DMS79 (cell line): ENCODE measurements around the gene KCNG2.

Experiments
- DNase-seq: peaks from one replicate; lab custom pipeline; 2025; lab: John Stamatoyannopoulos, UW

The KCNG2 gene

DNA sequence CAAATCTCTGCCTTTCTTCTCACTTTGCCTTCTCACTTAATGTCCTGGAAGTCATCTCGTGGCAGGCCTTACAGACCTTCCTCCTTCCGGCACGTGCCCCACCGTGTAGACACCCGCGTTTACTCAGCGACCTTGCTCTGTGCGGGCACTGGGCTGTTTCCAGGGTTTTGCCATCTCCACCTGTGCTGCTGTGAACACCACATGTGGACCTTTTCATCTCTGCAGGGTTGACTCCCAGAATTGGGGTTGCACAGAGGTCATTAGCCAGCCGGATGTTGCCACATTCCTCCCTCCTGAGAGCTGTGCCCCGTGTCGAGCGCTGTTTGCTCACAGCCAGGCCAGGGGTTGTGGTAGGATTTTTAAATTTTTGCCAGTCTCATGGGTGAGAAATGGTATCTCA lies 25.4 kb downstream of the KCNG2 start:
- no peak for DNase-seq

GRCh38 chr18:79825913-79826312 lies 28.2 kb downstream of the KCNG2 start:
- DNase-seq: no peak

DNA sequence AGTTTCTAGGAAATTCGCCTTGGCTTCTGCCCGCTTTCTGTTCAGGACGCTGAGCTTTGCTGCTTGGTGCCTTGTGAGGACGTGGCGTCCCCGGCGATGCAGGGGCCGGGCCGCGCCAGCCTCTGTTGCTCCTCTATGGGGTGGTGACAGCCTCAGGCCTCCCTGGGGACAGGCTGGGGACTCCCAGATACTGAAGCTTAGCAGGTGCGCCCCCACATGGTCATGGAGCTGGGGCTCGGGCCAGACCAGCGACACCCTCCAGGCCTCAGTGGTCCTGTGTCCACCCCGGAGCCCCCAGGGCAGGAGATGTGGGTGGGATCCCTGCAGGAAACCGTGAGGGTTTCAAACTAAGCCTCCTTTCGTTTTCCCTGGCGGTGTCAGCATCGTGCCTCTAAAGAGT lies 29.2 kb downstream of the KCNG2 start:
- DNase-seq: no peak

DNA sequence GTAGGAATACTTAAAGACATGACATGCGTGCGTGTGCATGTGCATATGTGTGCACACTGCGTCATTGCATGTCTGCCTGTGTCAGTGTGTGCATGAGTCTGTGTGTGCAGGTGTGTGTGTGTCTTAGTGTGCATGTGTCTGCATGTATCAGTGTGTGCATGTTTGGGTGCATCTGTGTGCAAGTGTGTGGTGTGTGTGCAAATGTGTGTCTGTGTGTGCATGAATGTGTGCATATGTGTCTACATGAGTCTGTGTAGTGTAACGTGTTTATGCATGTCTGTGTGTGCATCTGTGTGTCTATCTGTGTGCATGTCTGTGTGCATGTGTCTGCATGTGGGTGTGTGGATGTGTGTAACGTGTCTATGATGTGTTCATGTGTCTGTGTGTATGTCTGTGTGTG lies 30.5 kb downstream of the KCNG2 start:
- DNase-seq: no peak

- no peak for DNase-seq
Observed at GRCh38 chr18:79829136-79829854, 31.6 kb downstream of the KCNG2 start.

- no peak for DNase-seq
Observed at GRCh38 chr18:79832169-79832568, 34.4 kb downstream of the KCNG2 start.

DNA sequence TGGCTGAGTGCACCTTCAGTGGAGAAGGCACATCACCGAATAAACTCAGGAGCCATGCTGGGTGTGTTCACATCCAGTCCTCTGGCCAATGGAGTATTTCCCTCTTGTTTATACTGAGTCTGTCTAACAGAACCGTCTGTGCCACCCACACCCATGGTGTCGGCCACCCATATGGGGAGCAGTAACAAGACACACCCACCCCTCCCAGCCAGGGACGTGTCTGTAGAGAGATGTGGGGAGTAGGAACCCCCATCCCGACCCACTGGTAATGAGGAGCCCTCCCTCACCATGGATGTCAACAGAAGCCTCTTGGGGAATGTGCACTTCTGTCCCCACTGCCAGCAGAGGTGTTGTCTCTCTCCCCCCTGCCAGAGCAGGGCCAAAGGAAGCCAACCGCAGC lies 37.1 kb downstream of the KCNG2 start:
- DNase-seq: no peak

- no peak for DNase-seq
Observed at GRCh38 chr18:79841936-79842335, 44.2 kb downstream of the KCNG2 start.

DNA sequence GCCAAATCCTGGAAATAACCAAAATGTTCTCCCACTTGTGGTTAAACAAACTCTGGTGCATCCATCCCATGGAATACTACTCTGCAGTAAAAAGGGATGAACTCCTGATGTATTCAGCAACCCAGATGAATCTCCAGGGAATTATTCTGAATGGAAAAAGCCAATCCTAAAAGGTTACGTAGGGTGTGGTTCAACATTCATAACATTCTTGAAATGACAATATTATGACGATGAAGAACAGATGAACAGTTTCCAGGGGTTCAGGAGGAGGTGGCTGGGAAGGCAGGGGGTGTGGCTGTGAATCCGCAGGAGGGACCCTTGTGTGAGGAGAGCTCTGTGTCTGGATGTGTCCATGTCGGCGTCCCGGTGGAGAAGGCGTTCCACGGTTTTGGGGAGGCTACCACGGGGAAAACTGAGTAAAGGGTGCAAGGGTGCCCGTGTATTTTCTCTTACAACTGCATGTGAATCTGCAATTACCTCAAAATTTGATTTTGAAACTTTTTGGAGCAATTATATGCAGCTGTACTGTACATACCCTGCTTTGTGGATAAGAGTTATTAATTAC lies 47.3 kb downstream of the KCNG2 start:
- DNase-seq: no peak

- no peak for DNase-seq
Observed at GRCh38 chr18:79846936-79847557, 49.3 kb downstream of the KCNG2 start.

GRCh38 chr18:79847606-79848293 lies 50.0 kb downstream of the KCNG2 start:
- DNase-seq: no peak

DNA sequence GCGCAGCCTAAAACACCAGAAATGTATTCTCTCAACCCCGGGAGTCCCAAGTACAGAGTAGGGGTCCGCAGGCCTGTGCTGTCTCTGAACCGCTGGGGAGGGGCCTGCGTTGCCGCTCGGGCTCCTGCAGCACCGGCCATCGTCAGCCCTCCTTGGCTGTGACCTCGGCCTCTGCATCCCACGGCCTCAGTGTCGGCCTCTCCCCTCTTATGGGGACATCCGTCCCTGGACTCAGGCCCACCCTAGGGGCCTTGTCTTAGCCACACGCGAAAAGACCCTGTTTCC lies 50.5 kb downstream of the KCNG2 start:
- no peak for DNase-seq

- DNase-seq: no peak
Observed at GRCh38 chr18:79848579-79849327, 51.0 kb downstream of the KCNG2 start.

GRCh38 chr18:79849328-79850207 lies 51.8 kb downstream of the KCNG2 start:
- DNase-seq: no peak

- DNase-seq: no peak
Observed at GRCh38 chr18:79850731-79851130, 53.0 kb downstream of the KCNG2 start.

DNA sequence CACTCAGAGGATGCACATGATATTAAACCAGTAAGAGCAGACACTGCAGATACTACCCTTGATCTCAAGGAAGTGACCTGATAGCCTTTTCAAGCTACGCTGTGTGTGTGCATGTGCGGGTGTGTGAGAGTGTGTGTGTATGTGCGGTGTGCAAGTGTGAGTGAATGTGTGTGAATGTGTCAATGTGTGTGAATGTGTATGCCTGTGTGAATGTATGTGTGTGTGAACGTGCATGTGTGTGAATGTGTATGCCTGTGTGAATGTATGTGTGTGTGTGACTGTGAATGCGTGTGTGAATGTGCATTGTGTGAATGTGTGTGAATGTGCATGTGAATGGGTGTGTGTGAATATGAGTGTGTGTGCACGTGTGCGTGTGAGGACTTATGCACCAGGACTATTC lies 53.8 kb downstream of the KCNG2 start:
- DNase-seq: no peak

GRCh38 chr18:79851950-79852349 lies 54.2 kb downstream of the KCNG2 start:
- no peak for DNase-seq

DNA sequence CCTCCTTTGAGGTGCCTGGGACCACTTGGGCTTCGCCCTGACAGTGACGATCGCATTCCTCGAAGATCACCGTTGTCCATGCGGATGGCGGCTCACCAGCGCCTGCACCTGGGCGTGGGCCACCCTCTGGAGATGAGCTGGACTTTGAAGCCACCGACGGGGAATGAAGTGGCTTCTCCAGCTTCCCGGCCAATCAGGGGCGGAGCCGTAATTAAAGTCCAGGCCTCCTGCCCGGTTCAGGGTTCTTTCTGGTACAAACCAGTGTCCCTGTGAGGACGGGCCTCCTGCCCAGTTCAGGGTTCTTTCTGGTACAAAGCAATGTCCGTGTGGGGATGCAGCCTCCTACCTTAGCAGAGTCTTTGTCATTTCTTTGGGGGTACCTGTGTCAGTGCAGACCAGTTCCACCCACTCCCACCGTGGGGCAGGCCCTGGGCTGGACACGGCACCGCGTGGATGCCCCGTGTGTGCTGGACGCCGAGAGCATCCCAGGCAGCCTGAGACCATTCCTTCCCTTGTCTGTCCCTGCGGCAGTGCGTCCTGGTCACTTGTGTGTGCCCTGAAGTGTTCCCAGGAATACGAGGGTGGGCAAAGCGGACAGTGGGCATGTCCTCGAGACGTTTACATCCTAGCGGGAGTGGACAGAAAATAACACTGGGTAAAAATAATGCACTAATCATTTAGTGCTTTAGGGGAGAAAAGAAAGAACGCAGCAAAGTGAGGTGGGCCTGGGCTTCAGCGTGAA lies 55.0 kb downstream of the KCNG2 start:
- no peak for DNase-seq

DNA sequence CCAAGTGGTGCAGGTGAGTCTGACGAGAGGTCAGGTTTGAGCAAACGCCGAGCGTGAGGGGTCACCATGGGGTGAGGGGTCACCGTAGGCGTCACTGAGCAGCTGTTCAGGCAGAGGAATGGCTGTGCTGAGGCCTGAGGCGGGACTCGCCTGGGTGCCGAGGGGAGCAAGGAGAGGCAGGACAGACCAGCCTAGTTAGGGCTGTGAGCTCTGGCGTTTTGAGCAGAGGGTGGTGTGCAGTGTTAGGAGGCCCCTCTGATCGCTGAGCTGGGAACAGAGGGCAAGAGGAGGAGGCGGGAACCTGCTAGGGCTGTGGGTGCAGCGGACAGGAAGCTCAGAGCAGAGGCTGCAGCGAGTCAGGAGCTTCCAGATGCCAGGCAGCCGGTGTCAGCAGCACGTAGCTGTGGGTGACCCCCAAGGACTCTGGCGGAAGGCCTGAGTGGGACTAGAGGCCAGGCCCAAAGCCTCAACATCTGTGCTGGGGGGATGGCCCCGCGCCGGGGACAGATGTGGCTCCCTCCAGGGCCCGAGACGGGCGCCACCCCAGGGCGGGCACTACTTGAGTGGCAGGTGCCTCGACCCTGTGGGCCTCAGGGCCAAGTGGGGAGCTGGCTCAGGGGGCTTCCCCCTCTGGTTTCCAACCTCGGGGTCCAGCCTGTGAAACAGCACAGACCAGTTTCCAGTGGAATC lies 55.7 kb downstream of the KCNG2 start:
- no peak for DNase-seq

- DNase-seq: no peak
Observed at GRCh38 chr18:79853993-79854364, 56.2 kb downstream of the KCNG2 start.
